ENCODE measurements around the gene PTPRQ. TPM values are rescaled to one million over a fixed set of nuclear protein-coding genes. Genes with fewer than 3 reads are reported as not detected.

The PTPRQ gene
- total RNA-seq, 1 experiment from 2014 or later = not detected

DNA sequence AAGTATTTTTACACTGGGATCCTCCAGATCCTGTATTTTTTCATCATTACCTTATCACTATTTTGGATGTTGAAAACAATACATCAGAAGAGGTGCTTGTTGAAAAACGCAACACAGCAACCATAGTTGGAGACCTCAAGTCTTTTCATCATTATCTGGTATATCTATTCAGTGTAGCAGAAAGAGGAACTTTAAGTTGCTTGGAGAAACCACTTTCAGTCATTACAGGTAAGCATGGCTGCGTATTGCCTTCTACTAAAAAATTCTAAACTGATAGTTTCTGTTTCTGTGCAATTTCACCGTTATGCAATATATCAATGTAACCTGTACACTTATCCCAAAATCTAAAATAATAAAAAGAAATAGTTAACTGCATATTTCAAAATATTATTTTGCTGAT, 32.2 kb upstream of the PTPRQ start (continued):
- TF ChIP-seq, protein P1, sequence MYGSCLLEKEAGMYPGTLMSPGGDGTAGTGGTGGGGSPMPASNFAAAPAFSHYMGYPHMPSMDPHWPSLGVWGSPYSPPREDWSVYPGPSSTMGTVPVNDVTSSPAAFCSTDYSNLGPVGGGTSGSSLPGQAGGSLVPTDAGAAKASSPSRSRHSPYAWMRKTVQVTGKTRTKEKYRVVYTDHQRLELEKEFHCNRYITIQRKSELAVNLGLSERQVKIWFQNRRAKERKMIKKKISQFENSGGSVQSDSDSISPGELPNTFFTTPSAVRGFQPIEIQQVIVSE (CRISPR knock-in tag; IDR thresholded peaks at IDR 0.05; ENCODE audit: borderline replicate concordance) = no peak
- TF ChIP-seq TCF7 (CRISPR knock-in tag; IDR thresholded peaks at IDR 0.05; ENCODE audit: low read depth) (no peak), SOX15 (CRISPR knock-in tag; IDR thresholded peaks at IDR 0.05) (no peak)

DNA sequence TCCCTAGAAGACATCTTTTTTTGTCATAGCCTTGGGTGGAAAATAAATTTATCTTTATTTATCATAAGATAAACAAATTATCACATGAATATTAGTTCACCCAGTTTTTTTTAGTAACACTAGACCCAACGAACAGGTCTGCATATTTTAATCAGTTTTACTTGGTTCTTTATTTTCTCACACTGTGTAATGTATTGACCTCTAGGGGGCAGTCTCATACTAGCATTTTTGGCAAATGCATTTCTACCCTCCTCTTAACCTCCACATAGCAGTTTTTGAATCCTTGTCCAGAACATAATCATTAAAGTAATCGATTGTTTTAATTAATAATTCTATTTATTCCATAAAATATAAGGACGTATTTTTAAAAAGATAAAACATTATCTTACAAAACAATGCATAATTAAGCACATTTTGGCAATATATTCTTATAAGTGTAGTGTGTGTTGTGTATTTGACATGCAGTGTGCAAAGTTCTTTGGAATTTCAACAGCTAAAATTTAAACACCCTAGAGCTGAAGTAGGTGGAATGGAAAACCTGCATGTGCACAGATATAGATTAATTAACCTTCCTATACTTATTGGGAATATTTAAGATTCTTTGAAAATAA, 31.6 kb upstream of the PTPRQ start:
- POLR2A ChIA-PET = no interaction called here
- Mint-ChIP-seq H3K4me1 (no peaks in the 10 kb centered on the region), H3K9me3 (no peaks in the 10 kb centered on the region), H3K4me3 (no peak overlapping the region), H3K27ac (no peak overlapping the region), H3K36me3 (no peaks in the 10 kb centered on the region), H3K27me3 (ENCODE audit: low read depth) (no peaks in the 10 kb centered on the region; the same call in none of the 2 replicates)
- no peak for TF ChIP-seq NFE2L1 (CRISPR knock-in tag; IDR thresholded peaks at IDR 0.05)
- TF ChIP-seq, protein P2, sequence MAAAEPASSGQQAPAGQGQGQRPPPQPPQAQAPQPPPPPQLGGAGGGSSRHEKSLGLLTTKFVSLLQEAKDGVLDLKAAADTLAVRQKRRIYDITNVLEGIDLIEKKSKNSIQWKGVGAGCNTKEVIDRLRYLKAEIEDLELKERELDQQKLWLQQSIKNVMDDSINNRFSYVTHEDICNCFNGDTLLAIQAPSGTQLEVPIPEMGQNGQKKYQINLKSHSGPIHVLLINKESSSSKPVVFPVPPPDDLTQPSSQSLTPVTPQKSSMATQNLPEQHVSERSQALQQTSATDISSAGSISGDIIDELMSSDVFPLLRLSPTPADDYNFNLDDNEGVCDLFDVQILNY (CRISPR knock-in tag; IDR thresholded peaks at IDR 0.05) = no peak
- TF ChIP-seq, protein P3, sequence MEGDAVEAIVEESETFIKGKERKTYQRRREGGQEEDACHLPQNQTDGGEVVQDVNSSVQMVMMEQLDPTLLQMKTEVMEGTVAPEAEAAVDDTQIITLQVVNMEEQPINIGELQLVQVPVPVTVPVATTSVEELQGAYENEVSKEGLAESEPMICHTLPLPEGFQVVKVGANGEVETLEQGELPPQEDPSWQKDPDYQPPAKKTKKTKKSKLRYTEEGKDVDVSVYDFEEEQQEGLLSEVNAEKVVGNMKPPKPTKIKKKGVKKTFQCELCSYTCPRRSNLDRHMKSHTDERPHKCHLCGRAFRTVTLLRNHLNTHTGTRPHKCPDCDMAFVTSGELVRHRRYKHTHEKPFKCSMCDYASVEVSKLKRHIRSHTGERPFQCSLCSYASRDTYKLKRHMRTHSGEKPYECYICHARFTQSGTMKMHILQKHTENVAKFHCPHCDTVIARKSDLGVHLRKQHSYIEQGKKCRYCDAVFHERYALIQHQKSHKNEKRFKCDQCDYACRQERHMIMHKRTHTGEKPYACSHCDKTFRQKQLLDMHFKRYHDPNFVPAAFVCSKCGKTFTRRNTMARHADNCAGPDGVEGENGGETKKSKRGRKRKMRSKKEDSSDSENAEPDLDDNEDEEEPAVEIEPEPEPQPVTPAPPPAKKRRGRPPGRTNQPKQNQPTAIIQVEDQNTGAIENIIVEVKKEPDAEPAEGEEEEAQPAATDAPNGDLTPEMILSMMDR (IDR thresholded peaks at IDR 0.05) = peak; percentile 69
- TF ChIP-seq, protein P4, sequence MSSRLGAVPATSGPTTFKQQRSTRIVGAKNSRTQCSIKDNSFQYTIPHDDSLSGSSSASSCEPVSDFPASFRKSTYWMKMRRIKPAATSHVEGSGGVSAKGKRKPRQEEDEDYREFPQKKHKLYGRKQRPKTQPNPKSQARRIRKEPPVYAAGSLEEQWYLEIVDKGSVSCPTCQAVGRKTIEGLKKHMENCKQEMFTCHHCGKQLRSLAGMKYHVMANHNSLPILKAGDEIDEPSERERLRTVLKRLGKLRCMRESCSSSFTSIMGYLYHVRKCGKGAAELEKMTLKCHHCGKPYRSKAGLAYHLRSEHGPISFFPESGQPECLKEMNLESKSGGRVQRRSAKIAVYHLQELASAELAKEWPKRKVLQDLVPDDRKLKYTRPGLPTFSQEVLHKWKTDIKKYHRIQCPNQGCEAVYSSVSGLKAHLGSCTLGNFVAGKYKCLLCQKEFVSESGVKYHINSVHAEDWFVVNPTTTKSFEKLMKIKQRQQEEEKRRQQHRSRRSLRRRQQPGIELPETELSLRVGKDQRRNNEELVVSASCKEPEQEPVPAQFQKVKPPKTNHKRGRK (CRISPR knock-in tag; IDR thresholded peaks at IDR 0.05; ENCODE audit: borderline replicate concordance) = no peak
- TF ChIP-seq, protein P5, sequence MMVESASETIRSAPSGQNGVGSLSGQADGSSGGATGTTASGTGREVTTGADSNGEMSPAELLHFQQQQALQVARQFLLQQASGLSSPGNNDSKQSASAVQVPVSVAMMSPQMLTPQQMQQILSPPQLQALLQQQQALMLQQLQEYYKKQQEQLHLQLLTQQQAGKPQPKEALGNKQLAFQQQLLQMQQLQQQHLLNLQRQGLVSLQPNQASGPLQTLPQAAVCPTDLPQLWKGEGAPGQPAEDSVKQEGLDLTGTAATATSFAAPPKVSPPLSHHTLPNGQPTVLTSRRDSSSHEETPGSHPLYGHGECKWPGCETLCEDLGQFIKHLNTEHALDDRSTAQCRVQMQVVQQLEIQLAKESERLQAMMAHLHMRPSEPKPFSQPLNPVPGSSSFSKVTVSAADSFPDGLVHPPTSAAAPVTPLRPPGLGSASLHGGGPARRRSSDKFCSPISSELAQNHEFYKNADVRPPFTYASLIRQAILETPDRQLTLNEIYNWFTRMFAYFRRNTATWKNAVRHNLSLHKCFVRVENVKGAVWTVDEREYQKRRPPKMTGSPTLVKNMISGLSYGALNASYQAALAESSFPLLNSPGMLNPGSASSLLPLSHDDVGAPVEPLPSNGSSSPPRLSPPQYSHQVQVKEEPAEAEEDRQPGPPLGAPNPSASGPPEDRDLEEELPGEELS (CRISPR knock-in tag; IDR thresholded peaks at IDR 0.05) = no peak
- TF ChIP-seq, protein P6, sequence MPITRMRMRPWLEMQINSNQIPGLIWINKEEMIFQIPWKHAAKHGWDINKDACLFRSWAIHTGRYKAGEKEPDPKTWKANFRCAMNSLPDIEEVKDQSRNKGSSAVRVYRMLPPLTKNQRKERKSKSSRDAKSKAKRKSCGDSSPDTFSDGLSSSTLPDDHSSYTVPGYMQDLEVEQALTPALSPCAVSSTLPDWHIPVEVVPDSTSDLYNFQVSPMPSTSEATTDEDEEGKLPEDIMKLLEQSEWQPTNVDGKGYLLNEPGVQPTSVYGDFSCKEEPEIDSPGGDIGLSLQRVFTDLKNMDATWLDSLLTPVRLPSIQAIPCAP (CRISPR knock-in tag; IDR thresholded peaks at IDR 0.05) = no peak
- DNase-seq (ENCODE audit: low spot score) (no peak), ATAC-seq (peak; percentile 63; the same call in 1 of the 2 replicates)
- CTCF ChIA-PET = interaction anchor here (0.6 to 1.6 kb wide), 2 partner anchors 195 to 499 kb away, joined by 4 to 5 read pairs; no protein-coding TSS in a partner anchor

DNA sequence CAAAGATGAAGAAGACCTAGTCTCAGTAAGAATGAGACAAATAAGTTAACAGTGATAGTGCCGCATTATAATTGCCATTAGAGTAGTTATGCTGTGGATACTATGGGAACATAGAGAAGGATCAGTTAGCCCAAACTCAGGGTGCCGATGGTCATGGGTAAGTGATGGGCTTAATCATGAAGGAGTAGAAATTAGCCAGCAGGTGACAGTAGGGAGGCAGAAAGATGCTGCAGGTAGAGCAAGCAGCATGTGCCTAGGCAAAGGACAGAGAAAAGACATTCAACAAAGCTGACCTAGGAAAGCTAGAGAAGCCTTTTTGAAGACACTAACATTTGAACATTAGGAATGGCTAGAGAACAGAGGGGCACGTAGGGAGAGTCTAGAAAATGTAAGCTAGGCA, 30.6 kb upstream of the PTPRQ start:
- ATAC-seq (peak; percentile 65), DNase-seq (ENCODE audit: low spot score) (no peak)
- POLR2A ChIA-PET = no interaction called here
- no peaks in the 10 kb centered on the region for H3K36me3 Mint-ChIP-seq
- no peaks in the 10 kb centered on the region; the same call in 1 of the 2 replicates for H3K27me3 Mint-ChIP-seq (ENCODE audit: low read depth)
- H3K4me3 Mint-ChIP-seq = no peak overlapping the region
- no peak overlapping the region for H3K27ac Mint-ChIP-seq
- CTCF ChIA-PET = interaction anchor here (0.6 to 1.6 kb wide), 4 partner anchors 184 to 844 kb away, joined by 3 to 6 read pairs (median 4); no protein-coding TSS in a partner anchor
- H3K9me3 Mint-ChIP-seq = no peaks in the 10 kb centered on the region
- no peaks in the 10 kb centered on the region for H3K4me1 Mint-ChIP-seq
- TF ChIP-seq, protein P7, sequence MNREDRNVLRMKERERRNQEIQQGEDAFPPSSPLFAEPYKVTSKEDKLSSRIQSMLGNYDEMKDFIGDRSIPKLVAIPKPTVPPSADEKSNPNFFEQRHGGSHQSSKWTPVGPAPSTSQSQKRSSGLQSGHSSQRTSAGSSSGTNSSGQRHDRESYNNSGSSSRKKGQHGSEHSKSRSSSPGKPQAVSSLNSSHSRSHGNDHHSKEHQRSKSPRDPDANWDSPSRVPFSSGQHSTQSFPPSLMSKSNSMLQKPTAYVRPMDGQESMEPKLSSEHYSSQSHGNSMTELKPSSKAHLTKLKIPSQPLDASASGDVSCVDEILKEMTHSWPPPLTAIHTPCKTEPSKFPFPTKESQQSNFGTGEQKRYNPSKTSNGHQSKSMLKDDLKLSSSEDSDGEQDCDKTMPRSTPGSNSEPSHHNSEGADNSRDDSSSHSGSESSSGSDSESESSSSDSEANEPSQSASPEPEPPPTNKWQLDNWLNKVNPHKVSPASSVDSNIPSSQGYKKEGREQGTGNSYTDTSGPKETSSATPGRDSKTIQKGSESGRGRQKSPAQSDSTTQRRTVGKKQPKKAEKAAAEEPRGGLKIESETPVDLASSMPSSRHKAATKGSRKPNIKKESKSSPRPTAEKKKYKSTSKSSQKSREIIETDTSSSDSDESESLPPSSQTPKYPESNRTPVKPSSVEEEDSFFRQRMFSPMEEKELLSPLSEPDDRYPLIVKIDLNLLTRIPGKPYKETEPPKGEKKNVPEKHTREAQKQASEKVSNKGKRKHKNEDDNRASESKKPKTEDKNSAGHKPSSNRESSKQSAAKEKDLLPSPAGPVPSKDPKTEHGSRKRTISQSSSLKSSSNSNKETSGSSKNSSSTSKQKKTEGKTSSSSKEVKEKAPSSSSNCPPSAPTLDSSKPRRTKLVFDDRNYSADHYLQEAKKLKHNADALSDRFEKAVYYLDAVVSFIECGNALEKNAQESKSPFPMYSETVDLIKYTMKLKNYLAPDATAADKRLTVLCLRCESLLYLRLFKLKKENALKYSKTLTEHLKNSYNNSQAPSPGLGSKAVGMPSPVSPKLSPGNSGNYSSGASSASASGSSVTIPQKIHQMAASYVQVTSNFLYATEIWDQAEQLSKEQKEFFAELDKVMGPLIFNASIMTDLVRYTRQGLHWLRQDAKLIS (CRISPR knock-in tag; IDR thresholded peaks at IDR 0.05; ENCODE audit: borderline replicate concordance) = no peak
- TF ChIP-seq ZNF232 (CRISPR knock-in tag; IDR thresholded peaks at IDR 0.05) (no peak), ESRRA (CRISPR knock-in tag; IDR thresholded peaks at IDR 0.05; ENCODE audit: borderline replicate concordance) (no peak), SMAD4 (CRISPR knock-in tag; IDR thresholded peaks at IDR 0.05) (no peak), ZNF396 (CRISPR knock-in tag; IDR thresholded peaks at IDR 0.05; ENCODE audit: borderline replicate concordance) (no peak), ZNF219 (CRISPR knock-in tag; IDR thresholded peaks at IDR 0.05; ENCODE audit: borderline replicate concordance) (no peak)
- TF ChIP-seq, protein P8, sequence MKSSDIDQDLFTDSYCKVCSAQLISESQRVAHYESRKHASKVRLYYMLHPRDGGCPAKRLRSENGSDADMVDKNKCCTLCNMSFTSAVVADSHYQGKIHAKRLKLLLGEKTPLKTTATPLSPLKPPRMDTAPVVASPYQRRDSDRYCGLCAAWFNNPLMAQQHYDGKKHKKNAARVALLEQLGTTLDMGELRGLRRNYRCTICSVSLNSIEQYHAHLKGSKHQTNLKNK (CRISPR knock-in tag; IDR thresholded peaks at IDR 0.05) = no peak
- TF ChIP-seq, protein P9, sequence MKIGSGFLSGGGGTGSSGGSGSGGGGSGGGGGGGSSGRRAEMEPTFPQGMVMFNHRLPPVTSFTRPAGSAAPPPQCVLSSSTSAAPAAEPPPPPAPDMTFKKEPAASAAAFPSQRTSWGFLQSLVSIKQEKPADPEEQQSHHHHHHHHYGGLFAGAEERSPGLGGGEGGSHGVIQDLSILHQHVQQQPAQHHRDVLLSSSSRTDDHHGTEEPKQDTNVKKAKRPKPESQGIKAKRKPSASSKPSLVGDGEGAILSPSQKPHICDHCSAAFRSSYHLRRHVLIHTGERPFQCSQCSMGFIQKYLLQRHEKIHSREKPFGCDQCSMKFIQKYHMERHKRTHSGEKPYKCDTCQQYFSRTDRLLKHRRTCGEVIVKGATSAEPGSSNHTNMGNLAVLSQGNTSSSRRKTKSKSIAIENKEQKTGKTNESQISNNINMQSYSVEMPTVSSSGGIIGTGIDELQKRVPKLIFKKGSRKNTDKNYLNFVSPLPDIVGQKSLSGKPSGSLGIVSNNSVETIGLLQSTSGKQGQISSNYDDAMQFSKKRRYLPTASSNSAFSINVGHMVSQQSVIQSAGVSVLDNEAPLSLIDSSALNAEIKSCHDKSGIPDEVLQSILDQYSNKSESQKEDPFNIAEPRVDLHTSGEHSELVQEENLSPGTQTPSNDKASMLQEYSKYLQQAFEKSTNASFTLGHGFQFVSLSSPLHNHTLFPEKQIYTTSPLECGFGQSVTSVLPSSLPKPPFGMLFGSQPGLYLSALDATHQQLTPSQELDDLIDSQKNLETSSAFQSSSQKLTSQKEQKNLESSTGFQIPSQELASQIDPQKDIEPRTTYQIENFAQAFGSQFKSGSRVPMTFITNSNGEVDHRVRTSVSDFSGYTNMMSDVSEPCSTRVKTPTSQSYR (CRISPR knock-in tag; IDR thresholded peaks at IDR 0.05) = no peak
